Measurements from ENCODE around the gene MACROH2A2.

- no peak for TF ChIP-seq EZH2 (IDR thresholded peaks at IDR 0.05)
- no peak for TF ChIP-seq POLR2AphosphoS5 (IDR thresholded peaks at IDR 0.05; ENCODE audit: borderline replicate concordance, low read depth, low read length)
Observed at GRCh38 chr10:70111496-70111895, 58.9 kb downstream of the MACROH2A2 start.

Data from SK-N-MC (cell line).